ENCODE measurements around the gene ELAVL2.

GRCh38 chr9:23826120-23826629, at the start of gene ELAVL2:
- TF ChIP-seq CTCF (conservative IDR thresholded peaks at IDR 0.05) (no peak; the same call in 1 of the 2 replicates), ZFX (IDR thresholded peaks at IDR 0.05) (no peak)
